WI38 (cell line): Measurements from ENCODE around the gene CD34.
A peak's percentile ranks its signal among the peaks of the same experiment; 100 is the strongest.

Experiments used
- H3K4me3 ChIP-seq: 2 replicates; pipeline ENCODE4 v1.5.1; 2011; ENCODE audit warnings: low read depth, mild to moderate bottlenecking, control low read depth, low read length
- CTCF ChIP-seq: IDR thresholded peaks from 2 replicates; pipeline ENCODE4 v1.5.1; 2012; ENCODE audit warnings: low read depth, mild to moderate bottlenecking, control low read depth, low read length

The CD34 gene

GRCh38 chr1:207873055-207873890, 37.7 kb downstream of the CD34 start:
- no peak overlapping the region for H3K4me3 ChIP-seq
- no peak for TF ChIP-seq CTCF

GRCh38 chr1:207872621-207873020, 38.3 kb downstream of the CD34 start:
- no peak for TF ChIP-seq CTCF
- no peak overlapping the region for H3K4me3 ChIP-seq

- no peak overlapping the region for H3K4me3 ChIP-seq
- TF ChIP-seq CTCF: no peak
These were observed 39.7 kb downstream of the CD34 start for GRCh38 chr1:207871117-207871649.

- no peak for TF ChIP-seq CTCF
- H3K4me3 ChIP-seq: no peak overlapping the region
These were observed 40.5 kb downstream of the CD34 start for GRCh38 chr1:207870306-207871031.

- no peak for TF ChIP-seq CTCF
- no peak overlapping the region for H3K4me3 ChIP-seq
These were observed 41.1 kb downstream of the CD34 start for GRCh38 chr1:207869859-207870258.

GRCh38 chr1:207868774-207869721, 41.9 kb downstream of the CD34 start:
- peak; percentile 58; the same call in 1 of the 2 replicates for TF ChIP-seq CTCF
- H3K4me3 ChIP-seq: peak overlapping the region; percentile 73
